Endothelial cell (in vitro differentiated cells): ENCODE results near the gene CPNE6. TPM values are rescaled to one million over a fixed set of nuclear protein-coding genes. Genes with fewer than 3 reads are reported as not detected.

ENCODE experiments used
- DNase-seq: peaks from one replicate; pipeline ENCODE4 v3.0.0; 2021; ENCODE audit warnings: low spot score
- H3K27ac Mint-ChIP-seq: one replicate; pipeline ENCODE4 v1.8.0; 2021; ENCODE audit warnings: mixed read lengths, inconsistent platforms; ENCODE audit not compliant: unreplicated experiment
- H3K27me3 Mint-ChIP-seq: one replicate; pipeline ENCODE4 v1.8.0; 2021; ENCODE audit warnings: mild to moderate bottlenecking, moderate library complexity, mixed read lengths, inconsistent platforms; ENCODE audit not compliant: unreplicated experiment
- H3K36me3 Mint-ChIP-seq: one replicate; pipeline ENCODE4 v1.8.0; 2021; ENCODE audit warnings: mild to moderate bottlenecking, low read depth, mixed read lengths, inconsistent platforms; ENCODE audit not compliant: unreplicated experiment
- H3K4me1 Mint-ChIP-seq: one replicate; pipeline ENCODE4 v1.8.0; 2021; ENCODE audit warnings: mild to moderate bottlenecking, mixed read lengths, inconsistent platforms; ENCODE audit not compliant: unreplicated experiment
- H3K4me3 Mint-ChIP-seq: one replicate; pipeline ENCODE4 v1.8.0; 2021; ENCODE audit warnings: mild to moderate bottlenecking, mixed read lengths, inconsistent platforms; ENCODE audit not compliant: unreplicated experiment
- H3K9me3 Mint-ChIP-seq: one replicate; pipeline ENCODE4 v1.8.0; 2021; ENCODE audit warnings: mixed read lengths, inconsistent platforms; ENCODE audit not compliant: unreplicated experiment
- CTCF ChIP-seq: fragments of 200-600 bp; sonication (generic); IDR thresholded peaks from one replicate; pipeline ENCODE4 v1.5.0; 2021; ENCODE audit warnings: antibody characterized with exemption; ENCODE audit not compliant: unreplicated experiment
- total RNA-seq: library from RNA; stranded (reverse); fragmentation: NEBNext Ultra II Directional; extraction: Animal tissue kit (Norgen Biotek cat#: 25700); gene quantifications from one replicate; pipeline ENCODE4 v1.2.1, GENCODE V29; 2021; ENCODE audit not compliant: unreplicated experiment

The CPNE6 gene
- total RNA-seq, 1 donor from 2014 or later: not detected

- no peaks in the 10 kb centered on the region for H3K36me3 Mint-ChIP-seq
- no peaks in the 10 kb centered on the region for H3K9me3 Mint-ChIP-seq
- no peak for DNase-seq
- peaks cover 16% of the 10 kb centered on the region for H3K27me3 Mint-ChIP-seq
- no peak overlapping the region for H3K4me3 Mint-ChIP-seq
- no peak for TF ChIP-seq CTCF
- peaks cover 5% of the 10 kb centered on the region for H3K4me1 Mint-ChIP-seq
- H3K27ac Mint-ChIP-seq: no peak overlapping the region
These were observed 11.2 kb downstream of the CPNE6 start for GRCh38 chr14:24082411-24083080.

DNA sequence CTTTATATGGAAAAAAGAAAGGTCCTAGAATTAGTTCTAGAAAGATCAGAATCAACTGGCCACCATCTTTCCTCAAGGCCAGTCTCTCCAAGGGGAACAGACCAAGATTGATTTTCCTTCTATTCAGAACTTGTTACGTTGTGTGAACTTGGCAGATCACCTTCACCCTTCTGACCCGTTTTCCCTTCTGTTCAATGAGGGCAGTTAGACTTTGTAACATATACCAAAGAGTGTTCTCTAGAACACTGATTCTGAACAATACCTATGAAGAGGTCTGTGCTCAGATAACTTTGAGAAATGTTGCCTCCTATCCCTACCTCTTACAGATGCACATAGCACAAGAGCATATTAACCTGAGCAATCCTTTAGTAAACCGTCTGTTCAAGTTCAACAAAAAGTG lies 12.1 kb downstream of the CPNE6 start:
- peaks cover 15% of the 10 kb centered on the region for H3K27me3 Mint-ChIP-seq
- H3K4me1 Mint-ChIP-seq: peaks cover 5% of the 10 kb centered on the region
- no peaks in the 10 kb centered on the region for H3K36me3 Mint-ChIP-seq
- no peaks in the 10 kb centered on the region for H3K9me3 Mint-ChIP-seq
- no peak overlapping the region for H3K27ac Mint-ChIP-seq
- no peak for DNase-seq
- H3K4me3 Mint-ChIP-seq: no peak overlapping the region
- no peak for TF ChIP-seq CTCF

DNA sequence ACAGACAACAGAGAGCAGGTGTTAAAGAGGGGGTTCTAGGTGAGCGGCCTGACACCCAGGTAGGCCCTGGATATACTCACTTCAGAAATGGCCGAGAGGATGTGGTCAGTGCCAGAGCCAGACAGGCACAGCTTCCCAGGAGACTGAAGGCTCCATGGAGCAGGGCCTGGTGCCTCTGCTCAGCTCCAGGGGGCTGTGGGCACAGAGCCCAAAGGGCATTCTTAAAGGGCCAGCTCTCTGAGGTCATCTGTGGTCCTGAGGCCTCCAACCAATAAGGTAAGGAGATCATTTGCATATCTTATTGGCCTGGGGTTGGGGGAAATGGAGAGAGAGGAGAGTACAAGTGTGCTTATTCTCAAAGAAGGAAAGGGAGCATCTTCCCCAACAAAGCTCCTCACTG lies 13.1 kb downstream of the CPNE6 start:
- no peaks in the 10 kb centered on the region for H3K36me3 Mint-ChIP-seq
- DNase-seq: no peak
- no peak overlapping the region for H3K27ac Mint-ChIP-seq
- peaks cover 15% of the 10 kb centered on the region for H3K27me3 Mint-ChIP-seq
- H3K4me3 Mint-ChIP-seq: no peak overlapping the region
- no peak for TF ChIP-seq CTCF
- peaks cover 5% of the 10 kb centered on the region for H3K4me1 Mint-ChIP-seq
- no peaks in the 10 kb centered on the region for H3K9me3 Mint-ChIP-seq

GRCh38 chr14:24085215-24085614 lies 13.9 kb downstream of the CPNE6 start:
- Mint-ChIP-seq H3K27me3 (peaks cover 15% of the 10 kb centered on the region), H3K27ac (no peak overlapping the region), H3K36me3 (no peaks in the 10 kb centered on the region), H3K4me3 (no peak overlapping the region), H3K4me1 (peaks cover 5% of the 10 kb centered on the region), H3K9me3 (no peaks in the 10 kb centered on the region)
- TF ChIP-seq CTCF: no peak
- DNase-seq: no peak

GRCh38 chr14:24086193-24086955 lies 15.0 kb downstream of the CPNE6 start:
- H3K4me1 Mint-ChIP-seq: peaks cover 7% of the 10 kb centered on the region
- no peak overlapping the region for H3K4me3 Mint-ChIP-seq
- no peaks in the 10 kb centered on the region for H3K36me3 Mint-ChIP-seq
- no peak for DNase-seq
- peaks cover 14% of the 10 kb centered on the region for H3K27me3 Mint-ChIP-seq
- no peak for TF ChIP-seq CTCF
- H3K9me3 Mint-ChIP-seq: no peaks in the 10 kb centered on the region
- H3K27ac Mint-ChIP-seq: no peak overlapping the region
